Mucosa of gallbladder (tissue), 1 donor: ENCODE measurements around the gene LIF. TPM values are rescaled to one million over a fixed set of nuclear protein-coding genes. Genes with fewer than 3 reads are reported as not detected.
"Not testable (repeated sequence)": the region's sequence is repeated elsewhere in the genome, so short reads cannot be mapped to it uniquely, and the experiment has no call there.

Experiments used
- DNase-seq: peaks from one replicate; pipeline ENCODE4 v3.0.0-alpha.2; 2020; ENCODE audit warnings: low spot score
- total RNA-seq: library from RNA; stranded (reverse); gene quantifications from one replicate; pipeline ENCODE4 v1.2.1, GENCODE V29; 2021
- donor health status: DM: no; HTN: no; CAD: no.

Gene LIF
- total RNA-seq, 1 donor from 2014 or later, result 17.8 TPM

- no peak for DNase-seq
These were observed 36.9 kb downstream of the LIF start for GRCh38 chr22:30209642-30210041.

GRCh38 chr22:30208631-30209603 is 37.6 kb downstream of the LIF start:
- peak; percentile 85 for DNase-seq

- DNase-seq, result peak; percentile 86
These were observed 39.6 kb downstream of the LIF start for GRCh38 chr22:30206944-30207343.

DNA sequence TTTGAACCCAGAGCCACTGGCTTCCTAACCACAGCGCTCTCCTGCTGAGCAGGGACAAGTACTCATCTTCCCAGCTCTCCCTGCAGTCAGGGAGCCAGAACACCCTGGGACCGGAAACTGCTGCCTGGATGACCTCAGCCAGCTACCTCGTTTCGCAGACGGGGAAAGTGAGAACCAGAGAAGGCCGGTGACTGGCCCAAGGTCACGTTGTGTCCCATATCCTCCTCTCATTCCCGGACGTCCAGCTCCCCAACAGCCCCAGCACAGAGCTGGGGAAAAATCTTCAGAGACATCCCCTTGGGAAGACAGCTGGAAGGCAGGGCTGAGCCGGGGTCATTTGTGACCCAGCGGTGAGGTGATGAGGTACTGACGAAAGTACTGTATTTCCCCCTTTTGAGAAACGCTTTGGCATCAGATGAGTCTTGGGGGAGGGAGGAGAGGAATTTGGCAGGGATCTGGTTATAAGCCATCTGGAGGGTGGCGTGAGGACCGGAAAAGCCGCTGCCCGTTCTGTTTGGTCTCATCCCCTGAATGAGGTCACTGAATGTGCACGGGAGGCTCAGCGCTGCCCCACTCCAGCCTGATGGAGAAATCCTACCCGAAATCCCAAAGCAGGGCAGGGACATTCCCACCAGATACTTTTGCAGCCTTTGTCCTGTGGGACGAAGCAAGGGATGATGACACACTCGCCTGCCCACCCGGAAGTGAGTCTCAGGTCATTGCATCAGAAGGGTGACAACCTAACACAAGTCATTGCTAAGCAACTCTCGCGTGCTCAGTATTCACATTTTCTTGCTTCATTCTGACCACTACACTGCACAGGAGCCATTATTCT is 41.1 kb downstream of the LIF start:
- no peak for DNase-seq

- peak; percentile 54 for DNase-seq
These were observed 41.8 kb downstream of the LIF start for GRCh38 chr22:30204742-30205111.

GRCh38 chr22:30204015-30204741 is 42.4 kb downstream of the LIF start:
- no peak for DNase-seq

DNA sequence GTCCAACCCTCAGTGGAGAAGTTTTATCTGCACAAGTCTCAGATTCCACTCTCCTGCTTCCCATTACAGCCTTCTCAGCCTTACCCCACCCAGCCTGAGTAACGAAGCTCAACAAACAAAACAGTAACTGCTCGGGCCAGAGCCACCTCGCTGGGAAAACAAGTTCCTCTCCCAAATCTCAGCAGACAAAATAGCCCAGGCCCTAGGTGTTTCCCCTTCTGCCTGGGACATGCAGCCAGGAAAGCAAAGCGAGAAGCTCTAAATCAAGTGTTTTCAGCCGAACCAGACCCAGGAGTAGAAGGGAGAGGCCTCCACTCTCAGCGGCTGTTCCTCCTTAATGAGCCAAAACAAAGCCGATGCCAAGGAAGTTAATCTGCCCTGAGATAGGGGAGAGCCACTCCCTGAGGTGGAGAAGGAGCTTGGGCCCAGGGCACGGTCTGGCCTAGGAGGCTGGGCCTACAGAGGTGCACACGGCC is 44.0 kb downstream of the LIF start:
- peak; percentile 68 for DNase-seq

DNA sequence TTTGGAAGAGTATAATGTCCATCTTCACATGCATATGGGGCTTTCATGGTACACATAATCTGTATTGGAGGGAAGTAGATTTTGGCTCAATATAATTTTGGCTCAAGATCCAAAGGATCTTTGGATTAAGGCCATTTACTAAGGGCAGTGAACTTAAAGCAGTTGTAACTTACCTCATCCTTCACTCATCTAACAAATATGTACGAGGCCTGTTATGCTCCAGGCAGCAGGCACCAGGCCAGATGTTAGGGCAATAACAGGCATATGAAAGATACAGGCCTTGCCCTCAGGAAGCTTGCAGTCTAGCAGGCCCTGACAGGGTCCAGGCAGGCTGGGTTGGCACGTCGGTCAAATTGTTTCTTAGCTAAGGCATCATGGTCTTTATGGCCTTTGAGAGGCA is 44.6 kb downstream of the LIF start:
- DNase-seq, result no peak

- DNase-seq, result not testable (repeated sequence)
These were observed 45.7 kb downstream of the LIF start for GRCh38 chr22:30200905-30201304.

- DNase-seq, result no peak
These were observed 47.6 kb downstream of the LIF start for GRCh38 chr22:30198921-30199320.

- no peak for DNase-seq
These were observed 48.3 kb downstream of the LIF start for GRCh38 chr22:30198152-30198825.

- no peak for DNase-seq
These were observed 49.2 kb downstream of the LIF start for GRCh38 chr22:30197389-30197788.

- DNase-seq, result no peak
These were observed 49.7 kb downstream of the LIF start for GRCh38 chr22:30196880-30197336.

- DNase-seq, result peak; percentile 72
These were observed 50.2 kb downstream of the LIF start for GRCh38 chr22:30196141-30196879.

- DNase-seq, result no peak
These were observed 51.1 kb downstream of the LIF start for GRCh38 chr22:30195245-30196140.

DNA sequence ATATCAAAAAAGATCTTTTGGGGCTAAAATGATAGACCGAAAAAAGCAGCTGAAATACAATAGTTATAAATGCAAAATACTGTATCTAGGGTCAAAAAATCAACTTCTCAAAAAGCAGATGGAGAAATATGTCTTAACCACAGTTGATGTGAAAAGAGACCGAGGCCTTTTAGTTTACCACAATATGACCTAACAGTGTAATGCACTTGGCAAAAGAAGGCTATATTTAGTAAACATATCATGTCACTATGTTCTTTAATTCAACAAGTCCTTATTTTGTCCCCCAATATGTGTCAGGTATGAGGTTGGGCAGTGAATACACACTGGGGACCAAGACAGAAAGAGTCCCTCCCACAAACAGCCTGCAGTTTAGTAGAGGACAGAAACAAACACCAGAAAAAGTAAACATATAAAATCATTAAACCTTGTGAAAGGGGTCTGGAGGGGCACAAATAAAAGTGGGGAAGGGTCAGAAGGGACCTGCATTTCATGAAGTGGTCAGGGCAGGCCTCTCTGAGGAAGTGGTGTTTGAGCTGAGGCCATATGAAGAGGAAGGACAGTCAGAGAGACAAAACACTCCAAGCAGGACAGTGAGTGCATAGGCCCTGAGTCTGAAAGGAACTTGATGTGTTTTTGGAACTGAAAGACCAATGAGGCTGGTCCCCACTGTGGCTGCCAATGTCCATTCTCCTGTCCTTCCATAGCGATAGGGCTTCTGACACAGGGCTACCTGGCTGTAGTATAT is 53.4 kb downstream of the LIF start:
- no peak for DNase-seq

DNA sequence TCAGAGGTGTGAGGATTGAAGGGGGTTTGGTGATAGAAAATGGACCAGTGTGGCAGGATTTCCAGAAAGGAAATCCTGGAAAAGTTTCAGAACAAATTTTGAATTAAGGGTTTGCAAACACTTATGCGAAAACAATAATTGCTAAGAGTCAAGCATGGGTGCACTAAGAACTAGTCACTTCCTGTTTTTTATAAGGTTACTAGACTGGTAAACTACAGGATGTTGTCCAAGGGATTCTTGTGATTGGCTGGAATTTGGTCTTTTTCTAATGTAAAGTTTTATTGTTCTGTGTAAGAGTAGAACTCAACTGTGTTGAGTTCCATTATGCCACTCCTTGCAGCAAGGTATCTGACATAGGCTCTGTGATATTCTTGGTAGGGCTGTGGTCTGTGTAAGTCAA is 54.1 kb downstream of the LIF start:
- no peak for DNase-seq

- no peak for DNase-seq
These were observed 55.4 kb downstream of the LIF start for GRCh38 chr22:30191040-30191701.
